Transverse colon (tissue), 4 donors: ENCODE measurements around the gene CHRNA5. TPM values are rescaled to one million over a fixed set of nuclear protein-coding genes. Genes with fewer than 3 reads are reported as not detected.

Experiments
- DNase-seq: peaks from one replicate; pipeline ENCODE4 v3.0.0-alpha.2; 2019
- H3K27ac ChIP-seq, 4 donors: fragments of 200-600 bp; sonication (generic); 2 replicates each; pipeline ENCODE4 v1.5.1; 2016 to 2018; ENCODE audit warnings: inconsistent platforms in 4 of 4
- H3K27me3 ChIP-seq: fragments of 200-600 bp; sonication (generic); 2 replicates; pipeline ENCODE4 v1.5.1; 2017; ENCODE audit warnings: inconsistent platforms
- H3K36me3 ChIP-seq, 4 donors: fragments of 200-600 bp; sonication (generic); 2 replicates each; pipeline ENCODE4 v1.5.1; 2017 to 2019; ENCODE audit warnings: inconsistent platforms in 4 of 4
- H3K4me1 ChIP-seq, 4 donors: fragments of 200-600 bp; sonication (generic); 2 replicates each; pipeline ENCODE4 v1.5.1; 2017 to 2020; ENCODE audit warnings: inconsistent platforms in 4 of 4
- H3K4me3 ChIP-seq, 4 donors: fragments of 200-600 bp; sonication (generic); 1 replicate in 1 of 4; 2 replicates in 3 of 4; pipeline versions ENCODE4 v1.5.1 to v1.6.1; 2017 to 2019; ENCODE audit warnings: inconsistent platforms in 4 of 4
- H3K9me3 ChIP-seq, 2 donors: fragments of 200-600 bp; sonication (generic); 2 replicates each; pipeline ENCODE4 v1.5.1; 2017 to 2019; ENCODE audit warnings: inconsistent platforms in 2 of 2
- EP300 ChIP-seq: sonication (generic); formaldehyde crosslinking; IDR thresholded peaks from one replicate; pipeline ENCODE4 v1.6.1; 2017; ENCODE audit warnings: antibody characterized with exemption, low read depth
- POLR2A ChIP-seq: fragments of 450-650 bp; IDR thresholded peaks from one replicate; pipeline ENCODE4 v1.6.1; 2016; ENCODE audit warnings: antibody characterized with exemption, mild to moderate bottlenecking, moderate library complexity
- POLR2AphosphoS5 ChIP-seq, 3 donors: sonication (generic); formaldehyde crosslinking; IDR thresholded peaks; one replicate each; pipeline ENCODE4 v1.6.1; 2016; ENCODE audit warnings: antibody characterized with exemption in 3 of 3
- WGBS, 2 donors: methylation state at CpG; one replicate each; pipeline ENCODE4 v1.1.5; 2018; ENCODE audit warnings: low coverage in 1 of 2; 5-methylcytosine and 5-hydroxymethylcytosine counted together
- in situ Hi-C, 4 donors: fragments of 200-750 bp; cut with MboI; loops; one replicate each; pipeline versions ENCODE4 v1.15.0 to v1.15.1; 2017; ENCODE audit warnings: low sequenced_read_pairs in 3 of 4, low pct_ligation_motif_present in 1 of 4, low pct_unique_long_range_greater_than_20kb in 1 of 4
- intact Hi-C: fragments of 100-400 bp; cut with DNase I; formaldehyde crosslinking; loops from one replicate; pipeline ENCODE4 v1.15.1; 2023; ENCODE audit warnings: low total_unique reads
- total RNA-seq, 4 donors: library from RNA; depleted of rRNA; stranded (reverse); fragments of >200 nt; gene quantifications; one replicate each; pipeline ENCODE4 v1.1.0, GENCODE V29; 2016
- TF ChIP-seq, protein P1 (sequence below), 5 experiments: fragments of 200-600 bp in 3 of 5; fragments of 450-650 bp in 2 of 5; sonication (generic) in 3 of 5; IDR thresholded peaks; 1 replicate in 2 of 5; 2 replicates in 3 of 5; pipeline ENCODE4 v1.5.1; 2016 to 2017; ENCODE audit warnings: antibody characterized with exemption in 5 of 5, inconsistent platforms in 3 of 5, mild to moderate bottlenecking in 2 of 5, moderate library complexity in 1 of 5

Gene CHRNA5
- total RNA-seq, 4 donors from 2014 or later: 0.48 to 3.8 (median 0.82) TPM; not detected in 1

DNA sequence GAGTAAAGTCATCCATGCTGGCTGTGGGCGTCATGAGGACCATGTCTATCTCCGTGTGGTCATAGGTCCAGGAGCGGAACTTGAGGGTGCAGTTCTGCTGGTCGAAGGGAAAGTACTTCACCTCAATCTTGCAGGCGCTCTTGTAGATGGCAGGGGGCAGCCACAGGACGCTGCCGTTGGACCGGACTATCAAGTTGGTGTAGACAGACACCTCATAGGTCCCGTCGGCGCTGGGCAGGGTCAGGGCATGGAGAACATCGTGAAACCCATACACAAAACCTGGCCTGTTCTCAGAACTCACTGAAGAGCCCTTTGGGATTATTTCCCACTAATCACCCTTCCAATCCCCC, 64.4 kb downstream of the CHRNA5 start:
- intact Hi-C loops: no loop called here
- no peak for DNase-seq
- Histone ChIP-seq H3K4me1 (no peaks in the 10 kb centered on the region), H3K9me3 (no peaks in the 10 kb centered on the region), H3K4me3 (no peak overlapping the region), H3K27me3 (peaks cover 19% of the 10 kb centered on the region), H3K27ac (no peak overlapping the region), H3K36me3 (no peaks in the 10 kb centered on the region)
- WGBS, 2 donors: 91% methylated on average over 12 of the region's 12 CpGs; no CpG with 5 or more reads in 1 of the 2 donors
- no peak for TF ChIP-seq POLR2AphosphoS5 (IDR thresholded peaks at IDR 0.05)
- no peak for TF ChIP-seq POLR2A
- no peak for TF ChIP-seq EP300
- TF ChIP-seq, protein P1, sequence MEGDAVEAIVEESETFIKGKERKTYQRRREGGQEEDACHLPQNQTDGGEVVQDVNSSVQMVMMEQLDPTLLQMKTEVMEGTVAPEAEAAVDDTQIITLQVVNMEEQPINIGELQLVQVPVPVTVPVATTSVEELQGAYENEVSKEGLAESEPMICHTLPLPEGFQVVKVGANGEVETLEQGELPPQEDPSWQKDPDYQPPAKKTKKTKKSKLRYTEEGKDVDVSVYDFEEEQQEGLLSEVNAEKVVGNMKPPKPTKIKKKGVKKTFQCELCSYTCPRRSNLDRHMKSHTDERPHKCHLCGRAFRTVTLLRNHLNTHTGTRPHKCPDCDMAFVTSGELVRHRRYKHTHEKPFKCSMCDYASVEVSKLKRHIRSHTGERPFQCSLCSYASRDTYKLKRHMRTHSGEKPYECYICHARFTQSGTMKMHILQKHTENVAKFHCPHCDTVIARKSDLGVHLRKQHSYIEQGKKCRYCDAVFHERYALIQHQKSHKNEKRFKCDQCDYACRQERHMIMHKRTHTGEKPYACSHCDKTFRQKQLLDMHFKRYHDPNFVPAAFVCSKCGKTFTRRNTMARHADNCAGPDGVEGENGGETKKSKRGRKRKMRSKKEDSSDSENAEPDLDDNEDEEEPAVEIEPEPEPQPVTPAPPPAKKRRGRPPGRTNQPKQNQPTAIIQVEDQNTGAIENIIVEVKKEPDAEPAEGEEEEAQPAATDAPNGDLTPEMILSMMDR (IDR thresholded peaks at IDR 0.05): no peak
- in situ Hi-C loops: no loop called here

DNA sequence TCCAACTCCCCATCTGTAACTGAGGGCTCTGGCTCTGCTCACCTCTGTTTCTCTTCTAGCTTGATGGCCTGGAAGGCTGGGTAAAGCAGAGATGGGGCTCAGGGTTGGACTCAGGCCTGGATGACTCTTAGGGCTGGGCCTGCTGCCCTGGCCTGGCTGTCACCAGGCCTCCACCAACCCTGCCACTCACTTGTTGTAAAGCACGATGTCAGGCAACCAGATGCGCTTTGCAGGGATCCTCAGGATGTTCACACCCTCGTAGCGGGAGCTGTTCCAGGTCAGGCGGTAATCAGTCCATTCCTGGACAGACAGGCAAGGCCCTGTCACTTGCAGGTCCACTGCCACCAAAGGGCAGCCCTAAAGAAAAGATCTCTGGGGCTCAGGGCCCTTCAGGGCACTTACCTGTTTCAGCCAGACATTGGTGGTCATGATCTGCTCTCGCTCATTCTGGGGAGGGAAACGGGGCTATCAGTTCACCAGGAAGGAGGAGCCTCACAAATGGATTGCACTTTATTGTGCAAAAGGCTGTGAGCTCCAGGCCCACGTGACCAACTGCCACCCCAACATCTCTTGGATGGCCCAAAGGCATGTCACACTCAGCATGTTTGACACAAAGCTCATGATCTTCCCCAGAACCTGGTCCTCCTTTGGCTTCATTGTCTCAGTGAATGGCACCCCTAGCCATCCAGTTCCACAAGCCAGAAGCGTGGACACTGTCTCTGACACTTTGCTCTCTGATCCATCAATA, 65.7 kb downstream of the CHRNA5 start:
- Histone ChIP-seq H3K27me3 (peaks cover 19% of the 10 kb centered on the region), H3K9me3 (no peaks in the 10 kb centered on the region), H3K36me3 (no peaks in the 10 kb centered on the region), H3K4me1 (no peaks in the 10 kb centered on the region), H3K27ac (no peak overlapping the region), H3K4me3 (no peak overlapping the region)
- no peak for DNase-seq
- 76% methylated on average over 6 of the region's 9 CpGs; no CpG with 5 or more reads in 1 of the 2 donors for WGBS, 2 donors
- TF ChIP-seq POLR2AphosphoS5 (IDR thresholded peaks at IDR 0.05) (no peak), POLR2A (no peak)
- TF ChIP-seq, protein P1 (IDR thresholded peaks at IDR 0.05): no peak
- in situ Hi-C loops (no loop called here), intact Hi-C loops (no loop called here)

DNA sequence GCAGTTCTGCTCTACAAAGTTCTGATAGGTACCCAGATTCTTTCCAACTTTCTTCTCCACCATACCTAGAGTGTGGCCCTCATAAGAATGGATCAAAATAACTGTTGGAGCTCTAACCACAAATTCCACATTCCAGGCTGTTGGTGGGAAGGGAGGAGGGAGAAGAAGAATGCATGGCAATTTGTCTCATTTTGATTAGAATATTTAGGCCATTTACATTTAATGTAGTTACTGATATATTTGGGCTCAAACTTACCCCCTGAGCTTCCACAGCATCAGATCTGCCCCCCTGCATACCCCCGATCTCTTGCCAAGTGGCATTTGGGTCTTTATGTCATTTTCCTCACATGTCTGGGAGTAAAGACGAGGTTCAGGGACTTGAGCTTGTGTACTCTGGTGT, 68.0 kb downstream of the CHRNA5 start:
- no peaks in the 10 kb centered on the region for H3K9me3 ChIP-seq
- peaks cover 5% of the 10 kb centered on the region for H3K27me3 ChIP-seq
- no peaks in the 10 kb centered on the region for H3K4me1 ChIP-seq
- H3K27ac ChIP-seq: no peak overlapping the region
- H3K36me3 ChIP-seq: no peaks in the 10 kb centered on the region
- TF ChIP-seq EP300 (no peak), POLR2A (no peak), POLR2AphosphoS5 (IDR thresholded peaks at IDR 0.05) (no peak)
- TF ChIP-seq, protein P1 (IDR thresholded peaks at IDR 0.05): no peak
- intact Hi-C loops: no loop called here
- in situ Hi-C loops: no loop called here
- no peak overlapping the region for H3K4me3 ChIP-seq
- WGBS, 2 donors: 60 to 71% methylated on average over 1 to 2 of the region's 2 CpGs
- DNase-seq: no peak

DNA sequence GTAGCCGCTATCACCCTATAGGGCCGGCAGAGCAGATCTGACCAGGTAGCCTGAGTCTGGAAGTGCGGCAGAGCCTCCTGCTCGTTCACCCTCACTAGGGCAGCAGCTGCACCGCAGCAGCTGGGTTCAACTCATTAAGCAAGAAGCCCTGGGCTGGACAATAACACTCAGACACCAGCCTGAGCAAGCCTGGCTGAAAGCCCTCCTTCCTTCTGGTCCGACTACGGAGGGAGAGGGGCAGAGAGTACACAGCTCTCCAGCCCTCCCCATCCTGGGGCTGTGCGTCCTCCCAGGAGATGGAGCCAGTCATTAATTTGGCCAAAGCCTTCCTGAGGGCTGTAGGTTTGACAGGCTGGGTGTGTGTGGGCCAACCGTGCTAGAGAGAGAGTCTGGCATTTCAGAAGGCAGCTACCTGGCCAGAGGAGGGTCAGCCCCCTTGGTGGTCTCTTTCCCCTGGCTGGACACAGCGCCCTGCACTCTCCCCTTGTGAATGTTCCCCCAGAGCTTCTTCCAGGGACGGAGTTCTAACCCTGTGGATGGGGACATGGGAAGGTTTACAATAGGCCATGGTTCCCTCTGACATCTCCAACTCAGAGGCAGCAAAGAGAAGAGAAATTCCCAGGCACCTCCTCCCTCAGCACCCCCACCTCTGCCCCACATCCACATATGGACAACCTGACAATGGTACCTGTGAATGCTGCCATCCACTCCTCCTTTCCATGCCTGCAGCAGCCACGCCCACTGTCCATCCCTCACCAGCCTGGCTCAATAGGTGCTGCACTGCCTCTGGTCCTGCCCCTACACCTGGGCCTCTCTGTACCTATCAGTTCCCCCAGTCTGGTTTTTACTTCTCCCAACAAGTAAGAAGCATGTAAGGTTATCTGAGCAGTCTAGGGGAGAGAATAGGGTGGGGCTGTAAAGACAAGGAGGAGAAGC, 69.2 kb downstream of the CHRNA5 start:
- H3K4me1 ChIP-seq: no peaks in the 10 kb centered on the region
- H3K4me3 ChIP-seq: no peak overlapping the region
- no peak for DNase-seq
- WGBS, 2 donors: 83 to 100% methylated on average over 1 to 12 of the region's 12 CpGs
- H3K27me3 ChIP-seq: peaks cover under 1% of the 10 kb centered on the region
- no peaks in the 10 kb centered on the region for H3K9me3 ChIP-seq
- in situ Hi-C loops (no loop called here), intact Hi-C loops (no loop called here)
- no peaks in the 10 kb centered on the region for H3K36me3 ChIP-seq
- no peak overlapping the region for H3K27ac ChIP-seq
- TF ChIP-seq EP300 (no peak), POLR2A (no peak), POLR2AphosphoS5 (IDR thresholded peaks at IDR 0.05) (no peak)
- TF ChIP-seq, protein P1 (IDR thresholded peaks at IDR 0.05): no peak
